Suprapubic skin (tissue), 4 donors: Measurements from ENCODE around the gene ZNHIT2. TPM values are rescaled to one million over a fixed set of nuclear protein-coding genes. Genes with fewer than 3 reads are reported as not detected.
A peak's percentile ranks its signal among the peaks of the same experiment; 100 is the strongest.

Experiments
- DNase-seq, 2 donors: peaks; one replicate each; pipeline ENCODE4 v3.0.0-alpha.2; 2019; ENCODE audit warnings: low spot score in 2 of 2
- H3K27ac ChIP-seq: fragments of 200-600 bp; sonication (generic); one replicate; pipeline ENCODE4 v1.5.1; 2019
- H3K27me3 ChIP-seq: fragments of 200-600 bp; sonication (generic); one replicate; pipeline ENCODE4 v1.5.1; 2019
- H3K36me3 ChIP-seq: fragments of 200-600 bp; sonication (generic); one replicate; pipeline ENCODE4 v1.5.1; 2019
- H3K4me1 ChIP-seq: fragments of 200-600 bp; sonication (generic); one replicate; pipeline ENCODE4 v1.5.1; 2019
- H3K4me3 ChIP-seq: fragments of 200-600 bp; sonication (generic); one replicate; pipeline ENCODE4 v1.5.1; 2019; ENCODE audit warnings: mild to moderate bottlenecking
- H3K9me3 ChIP-seq: fragments of 200-600 bp; sonication (generic); one replicate; pipeline ENCODE4 v1.5.1; 2019
- EP300 ChIP-seq: sonication (generic); formaldehyde crosslinking; IDR thresholded peaks from one replicate; pipeline ENCODE4 v1.6.1; 2017; ENCODE audit warnings: antibody characterized with exemption
- POLR2A ChIP-seq, 2 donors: fragments of 450-650 bp; IDR thresholded peaks; one replicate each; pipeline ENCODE4 v1.6.1; 2017; ENCODE audit warnings: antibody characterized with exemption in 2 of 2, mild to moderate bottlenecking in 2 of 2, moderate library complexity in 2 of 2
- POLR2AphosphoS5 ChIP-seq, 3 donors: sonication (generic); formaldehyde crosslinking; IDR thresholded peaks; one replicate each; pipeline ENCODE4 v1.6.1; 2017; ENCODE audit warnings: antibody characterized with exemption in 3 of 3
- WGBS: methylation state at CpG from one replicate; pipeline ENCODE4 v1.1.5; 2018; 5-methylcytosine and 5-hydroxymethylcytosine counted together
- total RNA-seq, 4 donors: library from RNA; depleted of rRNA; stranded (reverse); fragments of >200 nt; gene quantifications; one replicate each; pipeline ENCODE4 v1.1.0, GENCODE V29; 2016
- TF ChIP-seq, protein P1 (sequence below), 2 donors: fragments of 200-600 bp in 1 of 2; fragments of 450-650 bp in 1 of 2; sonication (generic) in 1 of 2; IDR thresholded peaks; one replicate each; pipeline ENCODE4 v1.5.1; 2016 to 2019; ENCODE audit warnings: antibody characterized with exemption in 2 of 2, mild to moderate bottlenecking in 1 of 2, moderate library complexity in 1 of 2

The ZNHIT2 gene
- total RNA-seq, 4 donors from 2014 or later = 9.0 to 23.3 (median 17.6) TPM

DNA sequence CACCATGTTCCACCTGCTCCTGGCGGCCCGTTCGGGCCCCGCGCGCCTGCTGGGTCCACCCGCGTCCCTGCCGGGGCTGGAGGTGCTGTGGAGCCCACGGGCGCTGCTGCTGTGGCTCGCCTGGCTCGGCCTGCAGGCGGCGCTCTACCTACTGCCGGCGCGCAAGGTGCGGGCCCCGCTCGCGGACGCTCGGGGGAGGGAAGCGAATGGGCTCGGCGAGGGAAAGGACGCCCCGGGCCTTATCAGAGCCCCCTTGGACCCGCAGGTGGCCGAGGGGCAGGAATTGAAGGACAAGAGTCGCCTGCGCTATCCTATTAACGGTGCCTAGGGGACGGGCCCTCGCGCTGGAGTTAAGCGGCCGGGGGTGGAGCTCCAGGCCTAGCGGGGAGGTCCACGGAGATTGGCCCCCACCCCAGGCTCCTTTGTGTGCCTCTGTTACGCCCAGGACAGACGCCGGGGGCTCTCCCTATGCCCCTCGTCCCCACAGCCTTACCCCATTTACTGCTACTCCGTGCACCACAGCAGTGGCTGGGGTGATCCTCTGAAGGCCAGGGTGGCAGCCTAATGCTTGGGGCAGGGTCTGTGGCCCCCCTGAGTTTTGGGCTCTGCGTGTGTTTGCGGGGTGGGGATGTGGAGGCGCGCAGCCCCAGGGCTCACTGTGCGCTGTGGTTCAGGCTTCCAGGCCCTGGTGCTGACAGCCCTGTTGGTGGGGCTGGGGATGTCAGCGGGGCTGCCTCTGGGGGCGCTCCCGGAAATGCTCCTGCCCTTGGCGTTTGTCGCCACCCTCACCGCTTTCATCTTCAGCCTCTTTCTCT, 4.7 kb downstream of the ZNHIT2 start:
- 0% methylated on average over 12 of the region's 57 CpGs for WGBS
- peak overlapping the region; percentile 61 for H3K4me3 ChIP-seq

DNA sequence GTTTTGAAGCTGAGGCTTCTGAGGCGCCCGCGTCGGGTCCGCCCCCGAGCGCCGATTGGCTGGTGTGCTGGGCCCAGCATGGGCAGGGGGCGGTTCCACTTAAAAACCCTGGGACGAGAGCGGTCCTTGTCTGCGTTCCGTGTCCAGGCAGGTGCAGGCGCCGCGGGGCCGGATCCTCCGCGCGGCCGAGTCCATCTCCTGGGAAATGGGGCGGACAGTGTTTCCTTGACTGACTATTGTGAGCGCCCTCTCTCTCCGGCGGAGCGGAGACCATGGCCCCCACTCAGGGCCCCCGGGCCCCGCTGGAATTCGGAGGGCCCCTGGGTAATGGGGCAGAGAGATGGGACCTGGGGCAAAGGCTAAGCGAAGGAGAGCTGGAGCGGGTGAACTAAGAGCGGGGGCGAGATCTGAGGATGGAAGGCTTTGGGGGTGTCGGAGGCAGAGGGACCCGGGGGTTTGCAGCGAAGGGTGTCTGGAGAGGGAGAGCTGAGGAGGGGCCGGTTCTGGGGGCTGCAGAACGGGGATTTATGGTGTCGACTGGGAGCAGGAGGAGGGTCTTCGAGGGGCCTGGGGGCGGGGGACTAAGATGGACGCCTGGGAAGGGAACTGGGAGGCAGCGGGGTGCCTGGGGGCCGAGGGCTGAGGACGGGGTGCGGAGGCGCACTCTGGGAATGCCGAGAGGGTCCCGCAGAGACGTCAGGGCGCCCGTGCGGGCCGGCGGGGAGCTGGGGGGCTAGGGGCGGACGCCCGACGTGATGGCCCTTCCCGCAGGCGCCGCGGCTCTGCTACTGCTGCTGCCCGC, 5.6 kb downstream of the ZNHIT2 start, which contains the start of gene TM7SF2:
Gene TM7SF2 (plus strand): TSS at position 129 of the 802 bp plus-strand sequence. CDS start 144 bp downstream, at position 273.
- TF ChIP-seq, protein P1, sequence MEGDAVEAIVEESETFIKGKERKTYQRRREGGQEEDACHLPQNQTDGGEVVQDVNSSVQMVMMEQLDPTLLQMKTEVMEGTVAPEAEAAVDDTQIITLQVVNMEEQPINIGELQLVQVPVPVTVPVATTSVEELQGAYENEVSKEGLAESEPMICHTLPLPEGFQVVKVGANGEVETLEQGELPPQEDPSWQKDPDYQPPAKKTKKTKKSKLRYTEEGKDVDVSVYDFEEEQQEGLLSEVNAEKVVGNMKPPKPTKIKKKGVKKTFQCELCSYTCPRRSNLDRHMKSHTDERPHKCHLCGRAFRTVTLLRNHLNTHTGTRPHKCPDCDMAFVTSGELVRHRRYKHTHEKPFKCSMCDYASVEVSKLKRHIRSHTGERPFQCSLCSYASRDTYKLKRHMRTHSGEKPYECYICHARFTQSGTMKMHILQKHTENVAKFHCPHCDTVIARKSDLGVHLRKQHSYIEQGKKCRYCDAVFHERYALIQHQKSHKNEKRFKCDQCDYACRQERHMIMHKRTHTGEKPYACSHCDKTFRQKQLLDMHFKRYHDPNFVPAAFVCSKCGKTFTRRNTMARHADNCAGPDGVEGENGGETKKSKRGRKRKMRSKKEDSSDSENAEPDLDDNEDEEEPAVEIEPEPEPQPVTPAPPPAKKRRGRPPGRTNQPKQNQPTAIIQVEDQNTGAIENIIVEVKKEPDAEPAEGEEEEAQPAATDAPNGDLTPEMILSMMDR (IDR thresholded peaks at IDR 0.05) = no peak
- TF ChIP-seq POLR2AphosphoS5 (IDR thresholded peaks at IDR 0.05) (peak in 2 of 3 donors; percentile 20 to 31), EP300 (no peak), POLR2A (IDR thresholded peaks at IDR 0.05) (peak in 1 of 2 donors; percentile 31)
- H3K4me1 ChIP-seq = peaks cover 64% of the 10 kb centered on the region
- DNase-seq = peak; percentile 97 to 98
- H3K4me3 ChIP-seq = peak within 1 kb of the TSS; percentile 61
- H3K27ac ChIP-seq = peak within 1 kb of the TSS; percentile 59
- 1% methylated on average over 19 of the region's 64 CpGs for WGBS
- H3K9me3 ChIP-seq = no peaks in the 10 kb centered on the region
- peaks cover 26% of the 10 kb centered on the region for H3K36me3 ChIP-seq
- no peaks in the 10 kb centered on the region for H3K27me3 ChIP-seq

More for the DNA sequence above, 4.7 kb downstream of the ZNHIT2 start:
- H3K27ac ChIP-seq = peak overlapping the region; percentile 59
- TF ChIP-seq POLR2AphosphoS5 (IDR thresholded peaks at IDR 0.05) (peak in 1 of 3 donors; percentile 59), POLR2A (IDR thresholded peaks at IDR 0.05) (no peak), EP300 (no peak)
- TF ChIP-seq, protein P1 (IDR thresholded peaks at IDR 0.05) = peak; percentile 53 to 97
- peaks cover 21% of the 10 kb centered on the region for H3K36me3 ChIP-seq
- peak; percentile 75 to 80 for DNase-seq
- H3K4me1 ChIP-seq = peaks cover 67% of the 10 kb centered on the region
- H3K27me3 ChIP-seq = no peaks in the 10 kb centered on the region
- H3K9me3 ChIP-seq = no peaks in the 10 kb centered on the region

DNA sequence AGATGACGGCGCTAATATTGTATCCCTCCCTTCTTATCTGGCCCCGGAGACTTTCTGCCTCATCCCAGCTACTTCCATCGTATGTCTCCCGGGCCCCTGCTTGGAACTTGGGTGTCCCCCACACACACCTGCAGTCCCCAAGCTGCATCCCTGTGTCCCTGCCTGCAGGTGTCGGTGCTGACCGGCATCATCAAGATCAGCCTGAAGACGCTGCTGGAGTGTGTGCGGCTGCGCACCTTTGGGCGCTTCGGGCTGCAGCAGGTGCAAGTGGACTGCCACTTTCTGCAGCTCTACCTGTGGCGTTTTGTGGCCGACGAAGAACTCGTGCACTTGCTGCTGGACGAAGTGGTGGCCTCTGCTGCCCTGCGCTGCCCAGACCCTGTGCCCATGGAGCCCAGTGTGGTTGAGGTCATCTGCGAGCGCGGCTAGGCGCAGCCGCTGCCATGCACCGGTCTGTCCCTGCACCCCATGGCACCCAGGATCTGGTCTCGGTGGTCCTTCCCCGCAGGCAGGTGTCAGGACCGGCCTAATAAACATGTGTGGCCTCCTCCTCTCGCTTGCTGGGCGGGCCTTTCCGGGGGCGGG, 6.2 kb downstream of the ZNHIT2 start:
- Histone ChIP-seq H3K27ac (no peak overlapping the region), H3K4me3 (peak overlapping the region; percentile 61), H3K27me3 (no peaks in the 10 kb centered on the region), H3K36me3 (peaks cover 26% of the 10 kb centered on the region), H3K4me1 (peaks cover 57% of the 10 kb centered on the region), H3K9me3 (no peaks in the 10 kb centered on the region)
- DNase-seq = peak in 1 of 2 donors; percentile 73
- 84% methylated on average over 11 of the region's 31 CpGs for WGBS
- no peak for TF ChIP-seq EP300

DNA sequence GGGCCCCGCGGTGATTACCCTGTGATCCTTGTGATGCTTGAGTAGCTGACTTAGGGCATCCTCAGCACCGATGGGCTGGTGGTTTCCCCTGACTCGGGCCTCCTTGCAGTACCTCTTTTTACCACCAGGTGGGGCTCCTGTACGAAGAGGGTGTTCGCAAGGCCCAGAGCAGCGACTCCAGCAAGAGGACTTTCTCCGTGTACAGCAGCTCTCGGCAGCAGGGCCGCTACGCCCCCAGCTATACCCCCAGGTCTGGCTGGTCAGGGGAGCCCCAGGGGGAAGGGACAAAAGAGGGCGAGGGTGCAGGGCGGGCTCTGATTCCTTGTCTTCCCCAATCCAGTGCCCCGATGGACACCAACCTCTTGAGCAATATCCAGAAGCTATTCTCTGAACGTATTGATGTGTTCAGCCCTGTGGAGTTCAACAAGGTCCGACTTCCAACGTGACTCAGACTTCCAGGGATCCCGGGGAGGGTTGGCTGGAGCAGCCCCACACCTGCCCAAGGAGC, 7.1 kb downstream of the ZNHIT2 start:
- 0% methylated on average over 4 of the region's 18 CpGs for WGBS
- no peak overlapping the region for H3K4me3 ChIP-seq
- DNase-seq = peak; percentile 94
- no peak overlapping the region for H3K27ac ChIP-seq
- H3K27me3 ChIP-seq = no peaks in the 10 kb centered on the region
- no peaks in the 10 kb centered on the region for H3K9me3 ChIP-seq
- H3K4me1 ChIP-seq = peaks cover 50% of the 10 kb centered on the region
- TF ChIP-seq, protein P1 (IDR thresholded peaks at IDR 0.05) = peak; percentile 99 to 100
- TF ChIP-seq EP300 (no peak), POLR2A (IDR thresholded peaks at IDR 0.05) (no peak)
- peaks cover 26% of the 10 kb centered on the region for H3K36me3 ChIP-seq
